ENCODE results near the gene ACO2.
"Not testable (repeated sequence)": the region's sequence is repeated elsewhere in the genome, so short reads cannot be mapped to it uniquely, and the experiment has no call there.

ACO2 gene

DNA sequence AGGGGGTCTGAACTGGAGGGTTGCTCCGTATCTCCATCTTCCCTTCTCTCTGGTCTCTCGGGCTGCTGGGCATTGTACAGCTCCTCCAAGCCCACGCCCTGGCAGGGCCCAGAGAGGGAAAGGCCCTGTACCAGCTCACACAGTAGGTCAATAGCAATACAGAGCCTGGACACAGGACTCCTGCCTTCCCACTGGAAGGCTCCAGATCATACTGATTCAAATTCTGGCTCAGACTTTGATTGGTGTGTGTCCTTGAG is 98.5 kb downstream of the ACO2 start:
- H3K36me3 ChIP-seq: no peaks in the 10 kb centered on the region
- no peak overlapping the region for H3K4me3 ChIP-seq (ENCODE audit: low read depth, low read length)
- no peaks in the 10 kb centered on the region for H3K27me3 ChIP-seq (ENCODE audit: insufficient read depth, low read depth, severe bottlenecking)
- TF ChIP-seq, protein P1, sequence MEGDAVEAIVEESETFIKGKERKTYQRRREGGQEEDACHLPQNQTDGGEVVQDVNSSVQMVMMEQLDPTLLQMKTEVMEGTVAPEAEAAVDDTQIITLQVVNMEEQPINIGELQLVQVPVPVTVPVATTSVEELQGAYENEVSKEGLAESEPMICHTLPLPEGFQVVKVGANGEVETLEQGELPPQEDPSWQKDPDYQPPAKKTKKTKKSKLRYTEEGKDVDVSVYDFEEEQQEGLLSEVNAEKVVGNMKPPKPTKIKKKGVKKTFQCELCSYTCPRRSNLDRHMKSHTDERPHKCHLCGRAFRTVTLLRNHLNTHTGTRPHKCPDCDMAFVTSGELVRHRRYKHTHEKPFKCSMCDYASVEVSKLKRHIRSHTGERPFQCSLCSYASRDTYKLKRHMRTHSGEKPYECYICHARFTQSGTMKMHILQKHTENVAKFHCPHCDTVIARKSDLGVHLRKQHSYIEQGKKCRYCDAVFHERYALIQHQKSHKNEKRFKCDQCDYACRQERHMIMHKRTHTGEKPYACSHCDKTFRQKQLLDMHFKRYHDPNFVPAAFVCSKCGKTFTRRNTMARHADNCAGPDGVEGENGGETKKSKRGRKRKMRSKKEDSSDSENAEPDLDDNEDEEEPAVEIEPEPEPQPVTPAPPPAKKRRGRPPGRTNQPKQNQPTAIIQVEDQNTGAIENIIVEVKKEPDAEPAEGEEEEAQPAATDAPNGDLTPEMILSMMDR (IDR thresholded peaks at IDR 0.05; ENCODE audit: low read depth, low read length): no peak
- H3K27ac ChIP-seq: no peak overlapping the region
- H3K9me3 ChIP-seq (ENCODE audit: severe bottlenecking): no peaks in the 10 kb centered on the region
- no peak for DNase-seq

DNA sequence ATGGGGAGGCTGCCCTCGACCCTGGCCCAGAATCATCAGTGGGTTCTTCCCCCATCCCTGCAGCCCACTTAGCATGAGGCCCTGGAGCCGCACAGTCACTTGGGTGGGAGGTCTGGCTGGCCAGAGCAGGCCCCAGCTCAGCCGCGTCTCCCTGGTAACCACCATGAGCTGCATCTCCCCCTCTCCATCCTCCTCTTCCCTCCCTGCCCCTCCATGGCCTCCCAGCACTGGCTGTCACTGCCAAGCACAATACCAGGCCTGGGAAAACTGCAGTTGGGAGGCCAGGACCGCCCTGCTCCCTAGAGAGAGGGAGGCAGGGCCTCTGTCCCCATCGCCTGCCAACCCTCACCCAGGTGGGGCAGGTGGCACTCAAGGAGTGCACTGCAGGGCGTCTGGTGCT is 99.9 kb downstream of the ACO2 start:
- Histone ChIP-seq H3K27me3 (ENCODE audit: insufficient read depth, low read depth, severe bottlenecking) (no peaks in the 10 kb centered on the region), H3K36me3 (no peaks in the 10 kb centered on the region), H3K27ac (no peak overlapping the region), H3K9me3 (ENCODE audit: severe bottlenecking) (no peaks in the 10 kb centered on the region), H3K4me3 (ENCODE audit: low read depth, low read length) (no peak overlapping the region)
- TF ChIP-seq, protein P1 (IDR thresholded peaks at IDR 0.05; ENCODE audit: low read depth, low read length): no peak
- DNase-seq: no peak

DNA sequence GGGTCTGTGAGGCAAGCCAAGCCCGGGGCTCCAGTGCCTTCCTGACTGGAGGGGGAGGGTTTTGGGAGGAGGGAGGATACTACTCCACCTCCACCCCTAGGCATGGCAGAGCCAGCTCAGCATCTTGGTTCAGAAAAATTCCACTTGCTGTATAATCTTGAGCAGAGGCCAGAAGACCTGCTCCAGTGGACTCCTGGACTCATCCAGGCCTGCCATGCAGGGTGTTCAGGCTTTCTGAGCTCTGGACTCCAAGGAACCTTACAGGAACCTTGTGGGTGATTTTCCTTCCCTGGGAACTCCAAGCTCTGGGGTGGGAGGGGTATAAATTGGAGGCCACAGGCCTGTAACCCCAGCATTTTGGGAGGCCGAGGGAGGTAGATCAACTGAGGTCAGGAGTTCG is 101.3 kb downstream of the ACO2 start:
- no peaks in the 10 kb centered on the region for H3K9me3 ChIP-seq (ENCODE audit: severe bottlenecking)
- TF ChIP-seq, protein P1 (IDR thresholded peaks at IDR 0.05; ENCODE audit: low read depth, low read length): no peak
- DNase-seq: no peak
- no peaks in the 10 kb centered on the region for H3K36me3 ChIP-seq
- no peak overlapping the region for H3K4me3 ChIP-seq (ENCODE audit: low read depth, low read length)
- no peak overlapping the region for H3K27ac ChIP-seq
- H3K27me3 ChIP-seq (ENCODE audit: insufficient read depth, low read depth, severe bottlenecking): no peaks in the 10 kb centered on the region

DNA sequence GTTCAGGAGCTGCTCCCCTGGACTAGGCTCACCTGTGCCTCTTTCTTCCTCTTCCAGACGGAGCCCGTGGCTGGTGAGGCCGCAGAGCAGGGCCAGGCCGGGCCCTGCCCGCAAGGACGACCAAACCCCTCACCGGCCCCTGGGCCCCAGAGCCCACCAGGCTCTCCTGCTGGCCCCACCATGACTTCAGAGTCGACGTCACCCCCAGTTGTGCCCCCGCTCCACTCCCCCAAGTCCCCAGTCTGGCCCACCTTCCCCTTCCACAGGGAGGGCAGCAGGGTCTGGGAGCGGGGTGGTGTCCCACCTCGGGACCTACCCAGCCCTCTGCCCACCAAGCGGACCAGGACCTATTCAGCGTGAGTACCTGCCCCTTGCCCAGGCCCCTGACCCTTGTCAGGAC is 102.9 kb downstream of the ACO2 start:
- H3K4me3 ChIP-seq (ENCODE audit: low read depth, low read length): no peak overlapping the region
- TF ChIP-seq, protein P1 (IDR thresholded peaks at IDR 0.05; ENCODE audit: low read depth, low read length): no peak
- peaks cover 9% of the 10 kb centered on the region for H3K36me3 ChIP-seq
- H3K9me3 ChIP-seq (ENCODE audit: severe bottlenecking): no peaks in the 10 kb centered on the region
- no peak overlapping the region for H3K27ac ChIP-seq
- no peaks in the 10 kb centered on the region for H3K27me3 ChIP-seq (ENCODE audit: insufficient read depth, low read depth, severe bottlenecking)
- no peak for DNase-seq

DNA sequence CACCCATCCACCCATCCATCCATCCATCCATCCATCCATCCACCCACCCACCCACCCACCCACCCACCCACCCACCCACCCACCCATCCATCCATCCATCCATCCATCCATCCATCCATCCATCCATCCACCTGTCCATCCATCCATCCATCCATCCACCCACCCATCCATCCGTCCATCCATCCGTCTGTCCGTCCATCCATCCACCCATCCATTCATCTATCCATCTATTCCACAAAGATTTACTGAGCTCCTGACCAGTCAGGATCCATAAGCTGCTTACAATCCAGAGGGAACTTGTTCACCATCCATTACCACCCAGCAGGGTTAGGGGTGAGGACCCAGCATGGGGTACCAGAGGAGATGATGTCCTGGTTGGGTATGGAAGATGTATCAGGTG is 103.4 kb downstream of the ACO2 start:
- H3K27ac ChIP-seq; H3K9me3 ChIP-seq (ENCODE audit: severe bottlenecking); DNase-seq; H3K27me3 ChIP-seq (ENCODE audit: insufficient read depth, low read depth, severe bottlenecking); H3K4me3 ChIP-seq (ENCODE audit: low read depth, low read length): not testable (repeated sequence)
- H3K36me3 ChIP-seq: peaks cover 14% of the 10 kb centered on the region

DNA sequence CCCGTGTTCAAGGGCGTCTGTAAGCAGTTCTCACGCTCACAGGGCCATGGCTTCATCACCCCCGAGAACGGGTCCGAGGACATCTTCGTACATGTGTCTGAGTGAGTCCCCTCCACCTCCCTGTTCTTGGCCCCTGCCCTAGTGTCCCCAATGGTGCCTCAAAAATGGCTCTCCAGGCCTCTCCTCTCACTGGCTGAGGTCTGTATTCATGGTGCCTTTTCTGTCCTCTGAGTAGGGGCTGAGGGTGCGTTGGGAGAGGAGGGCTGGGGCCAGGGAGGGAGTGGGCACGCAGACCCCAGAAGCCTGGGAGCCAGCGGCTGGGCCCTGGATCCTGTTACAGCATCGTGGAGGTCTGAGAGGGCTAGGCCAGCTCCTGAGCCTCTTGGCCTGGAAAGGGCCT is 104.8 kb downstream of the ACO2 start:
- no peak for DNase-seq
- Histone ChIP-seq H3K9me3 (ENCODE audit: severe bottlenecking) (no peaks in the 10 kb centered on the region), H3K36me3 (peaks cover 16% of the 10 kb centered on the region), H3K4me3 (ENCODE audit: low read depth, low read length) (no peak overlapping the region), H3K27me3 (ENCODE audit: insufficient read depth, low read depth, severe bottlenecking) (no peaks in the 10 kb centered on the region), H3K27ac (no peak overlapping the region)
- TF ChIP-seq, protein P1 (IDR thresholded peaks at IDR 0.05; ENCODE audit: low read depth, low read length): no peak
